Measurements from ENCODE around the gene C16orf89.

C16orf89 gene

GRCh38 chr16:5008311-5008731 lies 57.4 kb downstream of the C16orf89 start:
- Histone ChIP-seq H2AFZ (ENCODE audit: low read depth, low read length) (no peak overlapping the region), H3K4me1 (ENCODE audit: insufficient read depth, low read length) (no peaks in the 10 kb centered on the region), H3K4me3 (ENCODE audit: low read depth in 1 of 2, low read length in 2 of 2) (no peak overlapping the region), H4K20me1 (ENCODE audit: insufficient read depth, low read length) (no peaks in the 10 kb centered on the region), H3K9me3 (ENCODE audit: insufficient read depth, low read length, severe bottlenecking) (no peaks in the 10 kb centered on the region), H3K9ac (ENCODE audit: low read depth, low read length) (no peak overlapping the region), H3K79me2 (ENCODE audit: insufficient read depth, low read length) (no peaks in the 10 kb centered on the region), H3K4me2 (ENCODE audit: insufficient read depth, low read length) (no peak overlapping the region), H3K27me3 (ENCODE audit: insufficient read depth, low read length, poor library complexity) (no peaks in the 10 kb centered on the region), H3K27ac (ENCODE audit: low read length) (no peak overlapping the region), H3K36me3 (ENCODE audit: insufficient read depth, low read length) (no peaks in the 10 kb centered on the region)
- DNase-seq (no peak), ATAC-seq (ENCODE audit: insufficient read depth, low read depth) (no peak)
- no peak for TF ChIP-seq EZH2 (IDR thresholded peaks at IDR 0.05; ENCODE audit: borderline replicate concordance, low read depth, low read length, severe bottlenecking)
- TF ChIP-seq CTCF (IDR thresholded peaks at IDR 0.05; ENCODE audit: borderline replicate concordance, extremely low read depth, low read length, poor library complexity, severe bottlenecking), result no peak

GRCh38 chr16:5007256-5007655 lies 58.5 kb downstream of the C16orf89 start:
- Histone ChIP-seq H3K36me3 (ENCODE audit: insufficient read depth, low read length) (no peaks in the 10 kb centered on the region), H3K9me3 (ENCODE audit: insufficient read depth, low read length, severe bottlenecking) (no peaks in the 10 kb centered on the region), H3K4me1 (ENCODE audit: insufficient read depth, low read length) (no peaks in the 10 kb centered on the region), H4K20me1 (ENCODE audit: insufficient read depth, low read length) (no peaks in the 10 kb centered on the region), H3K79me2 (ENCODE audit: insufficient read depth, low read length) (no peaks in the 10 kb centered on the region), H3K27me3 (ENCODE audit: insufficient read depth, low read length, poor library complexity) (no peaks in the 10 kb centered on the region), H3K27ac (ENCODE audit: low read length) (no peak overlapping the region), H3K4me2 (ENCODE audit: insufficient read depth, low read length) (no peak overlapping the region), H2AFZ (ENCODE audit: low read depth, low read length) (no peak overlapping the region), H3K9ac (ENCODE audit: low read depth, low read length) (no peak overlapping the region), H3K4me3 (ENCODE audit: low read depth in 1 of 2, low read length in 2 of 2) (no peak overlapping the region)
- DNase-seq (no peak), ATAC-seq (ENCODE audit: insufficient read depth, low read depth) (no peak)
- TF ChIP-seq CTCF (IDR thresholded peaks at IDR 0.05; ENCODE audit: borderline replicate concordance, extremely low read depth, low read length, poor library complexity, severe bottlenecking) (no peak), EZH2 (IDR thresholded peaks at IDR 0.05; ENCODE audit: borderline replicate concordance, low read depth, low read length, severe bottlenecking) (no peak)

GRCh38 chr16:5006348-5007193 lies 59.2 kb downstream of the C16orf89 start:
- H3K27ac ChIP-seq (ENCODE audit: low read length), result no peak overlapping the region
- ATAC-seq (ENCODE audit: insufficient read depth, low read depth), result no peak
- H3K27me3 ChIP-seq (ENCODE audit: insufficient read depth, low read length, poor library complexity), result no peaks in the 10 kb centered on the region
- no peak overlapping the region for H2AFZ ChIP-seq (ENCODE audit: low read depth, low read length)
- TF ChIP-seq CTCF (IDR thresholded peaks at IDR 0.05; ENCODE audit: borderline replicate concordance, extremely low read depth, low read length, poor library complexity, severe bottlenecking), result no peak
- no peak for TF ChIP-seq EZH2 (IDR thresholded peaks at IDR 0.05; ENCODE audit: borderline replicate concordance, low read depth, low read length, severe bottlenecking)
- H3K4me2 ChIP-seq (ENCODE audit: insufficient read depth, low read length), result no peak overlapping the region
- H4K20me1 ChIP-seq (ENCODE audit: insufficient read depth, low read length), result no peaks in the 10 kb centered on the region
- no peaks in the 10 kb centered on the region for H3K79me2 ChIP-seq (ENCODE audit: insufficient read depth, low read length)
- no peak overlapping the region for H3K4me3 ChIP-seq (ENCODE audit: low read depth in 1 of 2, low read length in 2 of 2)
- no peak overlapping the region for H3K9ac ChIP-seq (ENCODE audit: low read depth, low read length)
- no peak for DNase-seq
- H3K36me3 ChIP-seq (ENCODE audit: insufficient read depth, low read length), result no peaks in the 10 kb centered on the region
- no peaks in the 10 kb centered on the region for H3K9me3 ChIP-seq (ENCODE audit: insufficient read depth, low read length, severe bottlenecking)
- H3K4me1 ChIP-seq (ENCODE audit: insufficient read depth, low read length), result no peaks in the 10 kb centered on the region
